GM18867 (cell line): ENCODE data around the gene AFAP1L2.
"Not testable (repeated sequence)": the region's sequence is repeated elsewhere in the genome, so short reads cannot be mapped to it uniquely, and the experiment has no call there.

Experiments
- ATAC-seq: cut with Tn5 transposase; IDR thresholded peaks from one replicate; pipeline ENCODE4 v1.9.1; 2021; ENCODE audit warnings: mild to moderate bottlenecking, moderate library complexity; ENCODE audit not compliant: unreplicated experiment

Gene AFAP1L2

DNA sequence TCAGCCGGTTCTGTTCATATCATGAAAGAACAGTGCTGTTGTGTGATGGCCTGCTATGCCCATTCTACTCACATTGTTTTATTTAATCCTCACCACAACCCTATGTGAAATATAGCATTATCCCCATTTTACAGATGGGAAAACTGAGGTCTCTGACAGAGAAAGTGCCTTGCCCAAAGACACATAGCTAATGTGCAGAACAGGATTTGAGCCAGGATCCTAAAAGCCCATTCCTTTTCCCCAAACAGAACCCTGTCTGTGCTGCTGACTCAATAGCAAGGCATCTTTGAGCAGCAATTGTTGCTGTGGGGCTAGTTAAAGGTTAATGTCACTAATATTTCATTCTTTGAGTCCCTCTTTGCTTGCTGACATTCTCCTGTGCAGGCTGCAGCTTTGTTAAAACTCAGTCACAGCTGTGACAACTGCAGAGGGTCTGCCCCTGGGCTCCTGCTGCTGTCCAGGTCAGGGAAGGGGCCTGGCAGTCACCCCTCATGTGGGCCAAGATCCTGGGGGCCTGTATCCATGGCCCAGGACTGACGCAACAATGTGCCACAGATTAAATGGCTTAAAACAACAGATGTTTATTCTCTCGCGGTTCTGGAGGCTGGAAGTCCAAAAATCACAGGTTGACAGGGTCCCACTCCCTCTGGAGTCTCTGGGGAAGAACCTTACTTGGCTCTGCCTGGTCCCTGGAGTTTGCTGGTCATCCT lies 40.4 kb downstream of the AFAP1L2 start:
- ATAC-seq: no peak

DNA sequence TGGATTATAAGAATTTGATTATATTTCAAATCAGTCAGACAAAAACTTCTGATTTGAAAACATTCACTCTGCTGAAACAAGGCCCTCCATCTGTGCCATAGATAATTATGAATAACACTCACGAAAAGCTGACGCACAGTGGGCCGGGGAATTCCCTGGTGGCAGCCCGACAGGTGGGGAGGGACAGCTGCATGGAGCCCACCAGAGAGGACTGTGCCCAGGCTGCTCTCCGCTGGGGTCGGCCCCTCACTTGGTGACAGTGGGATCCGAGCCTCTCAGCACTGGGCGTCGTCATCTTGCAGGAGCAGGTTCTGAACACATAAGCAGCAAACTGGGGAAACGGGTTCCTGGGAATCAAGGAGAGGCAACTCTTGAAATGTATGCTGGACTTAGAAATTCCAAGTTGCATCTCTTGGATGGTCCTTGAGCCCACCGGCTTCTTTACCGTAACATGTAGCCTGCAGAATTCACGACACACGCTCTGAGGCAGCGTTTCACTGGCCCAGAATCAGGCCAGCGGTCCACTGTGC lies 41.4 kb downstream of the AFAP1L2 start:
- no peak for ATAC-seq

GRCh38 chr10:114359953-114360345 lies 44.4 kb downstream of the AFAP1L2 start:
- ATAC-seq: no peak

- ATAC-seq: no peak
Measured at GRCh38 chr10:114359041-114359952, 45.0 kb downstream of the AFAP1L2 start.

- no peak for ATAC-seq
Measured at GRCh38 chr10:114357515-114357996, 46.7 kb downstream of the AFAP1L2 start.

DNA sequence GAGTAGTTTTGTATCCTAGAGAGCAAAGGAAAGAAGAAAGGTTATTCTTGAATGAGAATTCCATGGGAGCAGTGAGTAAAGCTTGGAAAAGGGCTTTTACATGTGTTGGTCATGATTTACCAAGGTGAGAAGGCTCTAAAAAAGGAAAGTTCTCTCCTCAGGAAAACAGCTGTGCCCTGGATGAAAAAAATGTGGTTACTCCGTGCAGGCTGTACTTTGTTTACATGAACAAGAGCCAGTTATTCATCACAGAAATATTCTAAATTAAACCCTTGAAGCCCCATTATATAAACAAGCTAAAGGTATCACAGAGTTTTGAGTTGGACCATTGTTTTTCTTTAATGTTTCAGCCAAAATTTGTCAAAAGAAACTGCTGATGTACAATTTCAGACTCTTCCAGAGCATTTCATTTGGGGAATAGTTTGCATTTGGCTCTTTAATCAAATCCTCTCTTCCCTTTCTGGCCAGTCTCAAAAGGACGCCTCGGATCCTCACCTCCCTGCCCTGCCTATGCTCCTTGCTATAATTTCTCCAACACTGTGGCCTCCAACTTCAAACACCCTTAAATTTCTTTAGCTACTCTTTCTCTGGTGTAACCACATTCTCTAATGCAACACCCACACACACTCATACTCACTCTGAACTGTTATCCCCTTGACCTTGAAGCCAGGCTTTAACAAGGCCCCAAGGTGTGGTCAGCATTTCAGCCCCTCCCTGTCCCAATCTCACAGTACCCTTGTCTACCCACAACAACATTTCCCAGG lies 47.4 kb downstream of the AFAP1L2 start:
- ATAC-seq: no peak

- no peak for ATAC-seq
Measured at GRCh38 chr10:114356126-114356525, 48.2 kb downstream of the AFAP1L2 start.

DNA sequence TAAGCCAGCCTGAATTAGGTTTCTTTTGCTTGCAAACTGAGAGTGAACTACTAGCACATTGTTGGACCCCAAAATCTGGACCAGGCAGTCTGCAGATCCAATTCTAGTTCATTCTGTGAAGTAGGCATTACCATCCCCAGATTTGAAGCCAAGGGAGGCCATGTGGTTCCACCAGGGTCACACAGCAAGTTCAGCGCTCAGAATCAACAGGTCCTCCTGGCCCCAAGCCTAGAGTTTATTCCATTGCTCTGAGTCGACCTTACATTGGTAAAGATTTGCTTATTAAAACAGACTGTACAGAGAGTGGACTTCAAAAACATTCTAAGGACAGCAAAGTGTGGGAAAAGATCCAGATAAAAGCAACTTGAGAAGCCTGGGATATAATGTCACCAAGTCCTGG lies 50.9 kb downstream of the AFAP1L2 start:
- no peak for ATAC-seq

DNA sequence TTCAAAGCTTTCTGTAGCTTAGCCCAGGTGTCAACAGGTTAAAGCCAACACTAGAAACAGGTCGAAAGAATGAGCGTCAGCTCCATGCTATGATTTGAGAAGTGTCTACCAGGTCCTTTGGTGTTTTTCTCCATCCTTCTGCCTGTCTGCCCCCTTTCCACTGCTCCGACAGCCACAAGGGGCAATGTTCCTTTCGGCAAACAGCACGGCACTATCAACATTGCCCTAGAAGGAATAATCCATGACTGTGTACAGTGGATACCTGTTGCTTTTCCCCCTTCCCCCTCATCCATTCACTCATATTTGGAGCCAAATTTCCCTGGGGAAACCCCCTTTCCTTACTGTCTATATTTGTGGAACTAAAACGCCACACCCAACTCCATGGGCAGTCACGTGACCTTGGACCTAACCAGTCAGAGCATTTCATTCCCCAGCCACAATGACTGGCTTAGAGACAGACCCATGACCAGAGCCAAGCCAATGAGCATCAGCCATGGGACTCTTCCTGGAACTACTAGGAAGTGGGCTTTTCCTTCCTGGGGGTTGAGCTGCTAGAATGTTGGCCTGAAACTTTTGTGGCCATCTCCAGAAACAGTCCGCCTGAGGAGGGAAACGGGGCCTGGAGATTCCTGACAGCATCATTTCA lies 51.5 kb downstream of the AFAP1L2 start:
- ATAC-seq: no peak

- no peak for ATAC-seq
Measured at GRCh38 chr10:114350751-114351150, 53.6 kb downstream of the AFAP1L2 start.

DNA sequence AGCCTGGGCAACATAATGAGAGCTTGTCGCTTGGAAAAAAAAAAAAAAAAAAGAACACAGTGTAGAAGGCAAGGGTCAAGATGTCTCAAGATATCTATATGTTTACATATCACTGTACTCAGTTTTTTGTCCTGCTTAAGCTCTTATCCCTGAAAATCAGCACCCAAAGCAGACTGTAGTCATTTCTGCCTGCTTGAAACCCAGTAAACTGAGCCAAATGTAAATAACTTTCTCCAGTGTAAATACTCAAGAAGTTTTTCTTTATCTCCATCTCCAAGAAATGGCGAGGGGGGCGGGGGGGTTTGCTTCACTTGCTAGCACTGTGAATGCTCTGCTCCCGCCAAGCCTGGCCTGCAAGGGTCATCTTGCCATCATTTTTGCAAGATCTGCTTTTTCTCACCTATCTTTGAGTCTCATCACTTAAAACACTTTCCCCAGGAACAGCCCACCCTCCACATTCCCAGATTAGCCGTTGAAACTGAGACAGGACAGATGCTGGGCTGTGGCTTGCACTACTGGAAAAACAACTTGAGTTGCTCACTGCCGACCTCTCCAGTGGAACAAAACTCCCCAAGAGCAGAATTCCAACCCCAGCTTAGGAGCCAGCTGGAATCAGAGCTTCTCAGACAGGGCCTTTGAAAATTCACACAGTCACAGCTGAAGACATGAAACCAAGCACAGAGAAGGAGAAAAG lies 54.6 kb downstream of the AFAP1L2 start:
- no peak for ATAC-seq

DNA sequence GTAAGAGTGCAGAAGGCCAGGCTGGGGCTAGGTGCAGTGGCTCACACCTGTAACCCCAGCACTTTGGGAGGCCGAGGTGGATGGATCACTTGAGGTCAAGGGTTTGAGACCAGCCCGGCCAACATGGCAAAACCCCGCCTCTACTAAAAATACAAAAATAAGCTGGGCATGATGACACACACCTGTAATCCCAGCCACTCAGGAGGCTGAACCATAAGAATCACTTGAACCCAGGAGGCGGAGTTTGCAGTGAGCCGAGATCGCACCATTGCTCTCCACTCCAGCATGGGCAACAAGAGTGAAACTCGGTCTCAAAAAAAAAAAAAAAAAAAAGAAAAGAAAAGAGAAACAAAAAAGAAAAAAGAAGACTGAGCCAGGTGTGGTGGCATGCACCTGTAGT lies 55.2 kb downstream of the AFAP1L2 start:
- not testable (repeated sequence) for ATAC-seq

- ATAC-seq: no peak
Measured at GRCh38 chr10:114347791-114348190, 56.5 kb downstream of the AFAP1L2 start.

- ATAC-seq: no peak
Measured at GRCh38 chr10:114347241-114347640, 57.1 kb downstream of the AFAP1L2 start.

DNA sequence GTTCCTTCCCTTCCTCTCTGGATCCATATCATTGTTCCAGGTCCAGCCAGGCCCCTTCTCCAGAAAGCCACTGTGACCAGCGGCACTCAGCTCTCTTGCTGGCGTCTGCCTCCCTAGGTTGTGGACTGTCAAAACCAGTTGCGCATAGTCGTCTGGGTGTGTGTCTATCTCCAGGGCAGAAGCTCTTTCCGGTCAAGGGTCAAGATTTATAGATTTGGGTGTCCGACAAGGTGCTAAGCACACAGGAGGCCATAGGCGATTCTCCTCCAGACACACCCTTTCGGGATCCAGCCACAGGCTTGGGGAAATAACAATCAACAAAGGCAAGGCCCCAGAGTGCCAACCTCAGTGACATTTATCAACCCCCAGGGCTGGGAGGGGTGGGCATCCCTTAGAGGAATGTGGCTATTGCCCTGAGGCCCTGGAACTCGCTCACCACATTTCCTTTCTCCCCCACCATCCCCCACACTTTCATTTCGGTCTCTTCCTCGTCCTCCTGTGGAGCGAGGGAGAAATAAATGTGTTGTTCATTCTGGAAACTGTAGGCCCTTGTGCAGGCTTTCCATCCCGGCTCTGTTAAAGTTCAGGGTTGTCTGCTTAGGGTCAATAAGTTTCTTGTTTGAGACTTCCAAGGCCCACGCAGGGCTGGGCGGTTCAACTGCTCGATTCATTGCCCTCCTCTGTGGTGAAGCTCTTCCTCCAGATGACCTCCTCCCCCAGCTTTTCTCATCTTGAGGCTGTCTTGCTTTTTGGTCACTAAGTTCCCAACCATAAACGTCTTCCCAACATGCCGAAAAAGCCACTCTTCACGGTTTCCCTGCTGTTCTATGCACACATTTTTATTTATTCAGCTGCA lies 57.9 kb downstream of the AFAP1L2 start:
- no peak for ATAC-seq

DNA sequence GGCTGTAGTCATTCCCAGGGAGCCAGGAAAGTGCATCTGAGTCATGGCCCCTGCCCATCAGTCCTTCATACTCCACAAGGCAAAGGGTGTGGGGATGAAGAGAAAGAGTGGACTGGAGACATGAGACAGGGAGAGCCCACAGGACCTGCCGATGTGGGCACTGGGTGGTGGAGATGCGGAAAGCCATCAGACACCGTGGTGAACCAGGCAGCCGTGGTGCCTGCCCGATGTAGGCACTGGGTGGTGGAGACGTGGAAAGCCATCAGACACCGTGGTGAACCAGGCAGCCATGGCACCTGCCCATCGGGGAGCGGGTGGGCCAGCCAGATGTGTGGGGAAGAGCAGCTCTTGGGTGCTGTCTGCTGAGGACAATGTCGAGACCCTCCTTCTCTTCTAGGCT lies 58.6 kb downstream of the AFAP1L2 start:
- no peak for ATAC-seq

DNA sequence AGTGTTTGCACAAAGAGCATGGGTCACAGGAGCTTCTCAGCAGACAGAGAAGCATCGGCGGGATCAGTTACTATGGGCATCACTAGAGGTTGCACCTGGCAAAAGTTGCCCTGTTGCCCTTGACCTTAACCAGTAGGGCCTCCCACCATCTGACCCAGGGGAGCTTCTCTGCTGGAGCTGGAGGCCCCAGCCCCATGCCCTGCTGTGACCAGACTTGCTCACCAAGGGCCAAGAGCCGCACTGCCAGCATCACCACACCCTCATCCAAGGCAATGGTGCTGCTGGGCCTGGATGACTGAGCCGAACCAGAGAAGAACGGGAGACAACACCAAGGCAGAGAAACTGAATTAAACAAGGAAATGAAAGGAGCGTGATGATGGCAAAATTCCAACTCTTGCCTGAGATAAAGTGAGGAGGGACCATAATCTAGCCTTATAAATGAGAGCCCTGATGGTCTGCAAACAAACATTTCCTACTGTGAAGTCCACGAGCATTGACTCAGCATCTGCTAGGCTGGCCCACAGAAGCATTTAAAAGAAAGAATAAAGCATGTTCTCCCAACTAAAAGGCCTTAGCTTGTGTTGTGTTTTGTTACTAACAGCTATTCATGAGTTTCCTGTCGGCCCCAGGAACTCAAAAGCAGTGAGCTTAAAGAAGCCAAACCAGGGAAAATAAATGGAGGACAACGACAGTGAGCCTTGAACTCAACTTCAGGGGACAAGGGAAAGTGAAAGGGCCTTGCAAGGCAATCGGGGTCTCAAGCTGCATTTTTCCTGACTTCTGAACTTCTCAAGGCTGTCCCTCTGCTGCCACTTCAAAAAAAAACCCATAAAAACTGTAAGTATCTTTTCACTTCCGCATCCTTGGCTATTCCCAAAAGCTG lies 60.4 kb downstream of the AFAP1L2 start:
- no peak for ATAC-seq

DNA sequence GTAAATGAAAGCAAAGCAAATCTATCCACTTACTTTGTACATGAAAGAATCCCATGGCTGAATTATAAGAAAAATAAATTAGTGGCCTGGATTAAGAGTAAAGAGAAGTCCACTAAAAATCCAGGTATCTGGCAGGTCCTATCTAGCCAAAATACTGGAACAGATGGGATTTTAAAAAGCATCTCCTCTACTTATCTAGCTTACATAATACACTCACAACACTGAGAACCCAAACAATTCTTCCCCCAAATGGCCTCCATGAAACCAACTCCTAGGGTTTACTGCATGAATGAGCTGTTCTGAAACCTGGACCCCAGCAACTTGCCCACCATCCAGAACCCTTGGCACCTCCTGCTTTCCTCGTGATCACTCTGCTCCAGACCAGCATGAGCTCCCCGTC lies 61.3 kb downstream of the AFAP1L2 start:
- ATAC-seq: no peak
